K562 (cell line): ENCODE measurements around the gene AMPD1. TPM values are rescaled to one million over a fixed set of nuclear protein-coding genes. Genes with fewer than 3 reads are reported as not detected.
A peak's percentile ranks its signal among the peaks of the same experiment; 100 is the strongest.

Experiments used
- ATAC-seq: fragments of 200-7000 bp; cut with Tn5 transposase; 3 replicates; pipeline ENCODE4 v1.9.1; 2020; ENCODE audit warnings: moderate library complexity
- BruUV-seq: library from RNA; stranded (reverse); fragments of 400-500 nt; replicated peaks from 2 replicates; lab custom pipeline; 2021; lab: Mats Ljungman, UMichigan
- CTCF ChIA-PET: fragments of 300-600 bp; formaldehyde crosslinking; extraction: SDS; loops from one replicate; lab custom pipeline; 2021; ENCODE audit warnings: low intra/inter-chr PET ratio; lab: Yijun Ruan, JAX
- POLR2A ChIA-PET: fragments of 300-600, 350-650 bp; sonication (Branson Sonifier 250); formaldehyde crosslinking; extraction: SDS; loops from one replicate; lab custom pipeline; 2021; ENCODE audit warnings: antibody characterized with exemption, inconsistent platforms; lab: Yijun Ruan, JAX
- DNase-seq, 4 experiments: peaks; one replicate each; pipeline versions ENCODE4 v3.0.0 to v3.0.0-alpha.2; 2011 to 2018; ENCODE audit warnings: low spot score in 3 of 4, mixed read lengths in 3 of 4; ENCODE audit errors: extremely low read depth in 1 of 4
- FAIRE-seq: peaks from 2 replicates; lab custom pipeline; 2011; peaks lifted over from hg19 to GRCh38; lab: Jason Lieb, UNC
- H2AFZ ChIP-seq: 2 replicates; pipeline ENCODE4 v1.6.0; 2011; ENCODE audit warnings: low read depth, low read length, control low read depth, inconsistent platforms
- H3K27ac ChIP-seq: fragments of 200-600 bp; 3 replicates; pipeline ENCODE4 v1.8.0; 2011; ENCODE audit warnings: low read depth, mild to moderate bottlenecking, control low read depth, inconsistent platforms, low read length, moderate library complexity, mixed read lengths; ENCODE audit errors: extremely low read depth
- H3K27me3 ChIP-seq, 2 experiments: fragments of 300-600 bp in 1 of 2; 2 replicates in 1 of 2; 3 replicates in 1 of 2; pipeline versions ENCODE4 v1.6.0 to v1.8.0; 2011; ENCODE audit warnings: inconsistent platforms in 2 of 2, low read length in 2 of 2, mild to moderate bottlenecking in 1 of 2, mixed read lengths in 1 of 2, moderate library complexity in 1 of 2; ENCODE audit not compliant: control insufficient read depth in 2 of 2, insufficient read depth in 2 of 2
- H3K36me3 ChIP-seq: fragments of 300-600 bp; 3 replicates; pipeline ENCODE4 v1.8.0; 2011; ENCODE audit warnings: mild to moderate bottlenecking, low read length, inconsistent platforms; ENCODE audit not compliant: control insufficient read depth, insufficient read depth
- H3K4me1 ChIP-seq, 2 experiments: fragments of 200-600 bp in 1 of 2; replicated peaks in 1 of 2; 2 replicates in 1 of 2; 3 replicates in 1 of 2; pipeline versions ENCODE4 v1.5.1 to v1.8.0; 2011; ENCODE audit warnings: inconsistent platforms in 2 of 2, low read length in 2 of 2, mild to moderate bottlenecking in 1 of 2, mixed read lengths in 1 of 2, moderate library complexity in 1 of 2; ENCODE audit not compliant: control insufficient read depth in 2 of 2, insufficient read depth in 2 of 2
- H3K4me2 ChIP-seq: 2 replicates; pipeline ENCODE4 v1.6.1; 2011; ENCODE audit warnings: low read length, control low read depth, inconsistent platforms, mixed read lengths; ENCODE audit not compliant: insufficient read depth
- H3K4me3 ChIP-seq: fragments of 200-600 bp; sonication (generic), shearing (Covaris generic); 2 replicates; pipeline ENCODE4 v1.5.1; 2016; ENCODE audit warnings: control low read depth, inconsistent platforms
- H3K79me2 ChIP-seq: fragments of 200-600 bp; 3 replicates; pipeline ENCODE4 v1.8.0; 2011; ENCODE audit warnings: low read length, inconsistent platforms; ENCODE audit not compliant: control insufficient read depth, insufficient read depth
- H3K9ac ChIP-seq, 2 experiments: 2 replicates each; pipeline versions ENCODE4 v1.6.0 to v1.6.1; 2011; ENCODE audit warnings: low read depth in 2 of 2, low read length in 2 of 2, control low read depth in 1 of 2, inconsistent platforms in 1 of 2, mild to moderate bottlenecking in 1 of 2, mixed read lengths in 1 of 2; ENCODE audit not compliant: insufficient read depth in 1 of 2
- H3K9me1 ChIP-seq: one replicate; pipeline ENCODE4 v1.6.0; 2011; ENCODE audit warnings: inconsistent platforms, mild to moderate bottlenecking, low read length, moderate library complexity; ENCODE audit not compliant: control insufficient read depth, insufficient read depth
- H3K9me3 ChIP-seq: replicated peaks from 2 replicates; pipeline ENCODE4 v1.5.1; 2011; ENCODE audit warnings: low read depth, low read length, inconsistent platforms; ENCODE audit not compliant: control insufficient read depth, insufficient read depth
- H4K20me1 ChIP-seq: replicated peaks from 2 replicates; pipeline ENCODE4 v1.6.1; 2011; ENCODE audit warnings: low read length, inconsistent platforms, mixed read lengths; ENCODE audit not compliant: control insufficient read depth, insufficient read depth
- MEIS2 ChIP-seq: fragments of 450-650 bp; IDR thresholded peaks from 2 replicates; pipeline ENCODE4 v1.6.1; 2014; ENCODE audit warnings: mild to moderate bottlenecking; ENCODE audit not compliant: partially characterized antibody
- SOX6 ChIP-seq: fragments of 450-650 bp; IDR thresholded peaks from 2 replicates; pipeline ENCODE4 v1.6.1; 2014; ENCODE audit warnings: mild to moderate bottlenecking
- TEAD1 ChIP-seq, 2 experiments: fragments of 450-650 bp in 1 of 2; sonication (generic) in 1 of 2; formaldehyde crosslinking; IDR thresholded peaks; 2 replicates each; pipeline versions ENCODE4 v1.4.0 to v1.8.0; 2020 to 2022; ENCODE audit warnings: mild to moderate bottlenecking in 2 of 2, missing genetic modification reagents in 1 of 2
- ZNF444 ChIP-seq: fragments of 250-450 bp; sonication (Bioruptor Pico); IDR thresholded peaks from 2 replicates; pipeline ENCODE4 v1.4.0; 2020; ENCODE audit warnings: mild to moderate bottlenecking, moderate library complexity
- in situ Hi-C: fragments of 300-500 bp; cut with MboI; formaldehyde crosslinking; loops from 4 replicates; pipeline ENCODE4 v1.15.0; 2018; ENCODE audit warnings: inconsistent platforms, mixed read lengths
- intact Hi-C: fragments of 100-400 bp; cut with micrococcal nuclease; formaldehyde crosslinking; loops from 2 replicates; pipeline ENCODE4 v1.14.2; 2022
- polyA plus RNA-seq, 8 experiments: library from polyadenylated mRNA; depleted of rRNA in 4 of 8; stranded (reverse) in 5 of 8; unstranded in 3 of 8; fragments of >200 nt; fragmentation: Nextera tagmentation in 2 of 8; fragmentation: Illumina TruSeq in 1 of 8; extraction: Ambion mirVana in 2 of 8; extraction: Trizol in 1 of 8; gene quantifications; 2 replicates each; pipeline versions ENCODE4 v1.2.1 to v1.2.3, GENCODE V29; 2011 to 2014; ENCODE audit warnings: inconsistent platforms in 1 of 8, missing spikeins in 1 of 8
- total RNA-seq, 7 experiments: library from RNA; depleted of rRNA in 6 of 7; stranded (reverse); fragments of >200 nt in 6 of 7; fragmentation: Illumina TruSeq in 2 of 7; extraction: Trizol in 2 of 7; gene quantifications; 2 replicates each; pipeline versions ENCODE4 v1.2.1 to v1.2.3, GENCODE V29; 2011 to 2021; ENCODE audit warnings: low replicate concordance in 1 of 7
- TF ChIP-seq, protein P1 (sequence below), 2 experiments: IDR thresholded peaks in 1 of 2; conservative IDR thresholded peaks in 1 of 2; 2 replicates each; pipeline ENCODE4 v1.6.1; 2016; ENCODE audit warnings: low read depth in 2 of 2, mild to moderate bottlenecking in 1 of 2, missing compliant biosample characterization in 1 of 2, missing genetic modification characterization in 1 of 2, moderate library complexity in 1 of 2

AMPD1 gene
- total and polyA plus RNA-seq, 9 of the 15 experiments (the other 6 are each of a cell fraction or from before 2014, with no cell fraction given), result 0.04 to 0.17 TPM; not detected in 7

DNA sequence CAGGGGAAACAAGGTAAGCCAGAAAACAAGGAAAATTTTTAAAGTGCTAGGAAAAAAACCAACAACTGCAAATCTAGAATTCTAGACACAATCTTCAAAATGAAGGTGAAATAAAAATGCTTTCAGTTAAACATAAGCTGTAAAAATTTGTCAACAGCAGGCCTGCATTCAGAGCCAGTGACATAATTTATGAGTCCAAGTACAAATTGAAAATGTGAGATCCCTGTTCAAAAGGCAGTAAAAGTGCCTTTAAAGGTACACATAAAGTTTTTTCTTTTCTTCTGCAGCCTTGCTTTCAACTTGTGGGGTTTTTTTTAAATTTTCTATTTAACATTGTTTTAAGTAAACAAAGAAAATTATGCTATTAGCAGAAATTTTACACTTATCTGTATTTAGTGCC lies 62.9 kb downstream of the AMPD1 start:
- H3K9me3 ChIP-seq, result no peaks in the 10 kb centered on the region
- BruUV-seq, result no TSS peak
- in situ Hi-C loops, result no loop called here
- TF ChIP-seq, protein P1, sequence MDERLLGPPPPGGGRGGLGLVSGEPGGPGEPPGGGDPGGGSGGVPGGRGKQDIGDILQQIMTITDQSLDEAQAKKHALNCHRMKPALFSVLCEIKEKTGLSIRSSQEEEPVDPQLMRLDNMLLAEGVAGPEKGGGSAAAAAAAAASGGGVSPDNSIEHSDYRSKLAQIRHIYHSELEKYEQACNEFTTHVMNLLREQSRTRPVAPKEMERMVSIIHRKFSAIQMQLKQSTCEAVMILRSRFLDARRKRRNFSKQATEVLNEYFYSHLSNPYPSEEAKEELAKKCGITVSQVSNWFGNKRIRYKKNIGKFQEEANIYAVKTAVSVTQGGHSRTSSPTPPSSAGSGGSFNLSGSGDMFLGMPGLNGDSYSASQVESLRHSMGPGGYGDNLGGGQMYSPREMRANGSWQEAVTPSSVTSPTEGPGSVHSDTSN (CRISPR knock-in tag; IDR thresholded peaks at IDR 0.05; ENCODE audit: low read depth), result no peak
- TF ChIP-seq, protein P1 (tag; conservative IDR thresholded peaks at IDR 0.05; ENCODE audit: low read depth), result peak; percentile 27; the same call in 1 of the 2 replicates
- TF ChIP-seq SOX6, result no peak
- peak; percentile 21 for TF ChIP-seq MEIS2
- TF ChIP-seq TEAD1 (CRISPR knock-in tag; IDR thresholded peaks at IDR 0.05), result no peak
- no peak for TF ChIP-seq ZNF444 (CRISPR knock-in tag)
- TF ChIP-seq, all 486 proteins: peak for 2
- Histone ChIP-seq H4K20me1 (no peaks in the 10 kb centered on the region), H3K9ac (no peak overlapping the region), H3K4me2 (no peak overlapping the region), H3K27ac (no peak overlapping the region), H3K4me1 (no peaks in the 10 kb centered on the region), H2AFZ (no peak overlapping the region), H3K9me1 (no peaks in the 10 kb centered on the region), H3K79me2 (no peaks in the 10 kb centered on the region), H3K27me3 (peaks cover 8 to 24% of the 10 kb centered on the region in 2 experiments; a peak in 4 of 5 replicates), H3K4me3 (no peak overlapping the region), H3K36me3 (no peaks in the 10 kb centered on the region)
- ChIA-PET CTCF (no interaction called here), POLR2A (no interaction called here)
- FAIRE-seq (no peak), DNase-seq (no peak), ATAC-seq (no peak)
- intact Hi-C loops, result no loop called here
